ENCODE data around the gene HCST.

The HCST gene

DNA sequence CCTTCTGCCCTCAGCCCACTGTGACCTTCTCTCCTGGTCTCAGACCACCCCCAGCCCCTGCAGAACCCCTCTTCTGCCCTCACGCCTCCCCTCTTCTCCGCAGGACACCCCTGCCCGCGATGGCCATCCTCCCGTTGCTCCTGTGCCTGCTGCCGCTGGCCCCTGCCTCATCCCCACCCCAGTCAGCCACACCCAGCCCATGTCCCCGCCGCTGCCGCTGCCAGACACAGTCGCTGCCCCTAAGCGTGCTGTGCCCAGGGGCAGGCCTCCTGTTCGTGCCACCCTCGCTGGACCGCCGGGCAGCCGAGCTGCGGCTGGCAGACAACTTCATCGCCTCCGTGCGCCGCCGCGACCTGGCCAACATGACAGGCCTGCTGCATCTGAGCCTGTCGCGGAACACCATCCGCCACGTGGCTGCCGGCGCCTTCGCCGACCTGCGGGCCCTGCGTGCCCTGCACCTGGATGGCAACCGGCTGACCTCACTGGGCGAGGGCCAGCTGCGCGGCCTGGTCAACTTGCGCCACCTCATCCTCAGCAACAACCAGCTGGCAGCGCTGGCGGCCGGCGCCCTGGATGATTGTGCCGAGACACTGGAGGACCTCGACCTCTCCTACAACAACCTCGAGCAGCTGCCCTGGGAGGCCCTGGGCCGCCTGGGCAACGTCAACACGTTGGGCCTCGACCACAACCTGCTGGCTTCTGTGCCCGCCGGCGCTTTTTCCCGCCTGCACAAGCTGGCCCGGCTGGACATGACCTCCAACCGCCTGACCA is 37.2 kb downstream of the HCST start:
- DNase-seq = no peak

DNA sequence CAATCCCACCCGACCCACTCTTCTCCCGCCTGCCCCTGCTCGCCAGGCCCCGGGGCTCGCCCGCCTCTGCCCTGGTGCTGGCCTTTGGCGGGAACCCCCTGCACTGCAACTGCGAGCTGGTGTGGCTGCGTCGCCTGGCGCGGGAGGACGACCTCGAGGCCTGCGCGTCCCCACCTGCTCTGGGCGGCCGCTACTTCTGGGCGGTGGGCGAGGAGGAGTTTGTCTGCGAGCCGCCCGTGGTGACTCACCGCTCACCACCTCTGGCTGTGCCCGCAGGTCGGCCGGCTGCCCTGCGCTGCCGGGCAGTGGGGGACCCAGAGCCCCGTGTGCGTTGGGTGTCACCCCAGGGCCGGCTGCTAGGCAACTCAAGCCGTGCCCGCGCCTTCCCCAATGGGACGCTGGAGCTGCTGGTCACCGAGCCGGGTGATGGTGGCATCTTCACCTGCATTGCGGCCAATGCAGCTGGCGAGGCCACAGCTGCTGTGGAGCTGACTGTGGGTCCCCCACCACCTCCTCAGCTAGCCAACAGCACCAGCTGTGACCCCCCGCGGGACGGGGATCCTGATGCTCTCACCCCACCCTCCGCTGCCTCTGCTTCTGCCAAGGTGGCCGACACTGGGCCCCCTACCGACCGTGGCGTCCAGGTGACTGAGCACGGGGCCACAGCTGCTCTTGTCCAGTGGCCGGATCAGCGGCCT is 37.9 kb downstream of the HCST start:
- no peak for DNase-seq

DNA sequence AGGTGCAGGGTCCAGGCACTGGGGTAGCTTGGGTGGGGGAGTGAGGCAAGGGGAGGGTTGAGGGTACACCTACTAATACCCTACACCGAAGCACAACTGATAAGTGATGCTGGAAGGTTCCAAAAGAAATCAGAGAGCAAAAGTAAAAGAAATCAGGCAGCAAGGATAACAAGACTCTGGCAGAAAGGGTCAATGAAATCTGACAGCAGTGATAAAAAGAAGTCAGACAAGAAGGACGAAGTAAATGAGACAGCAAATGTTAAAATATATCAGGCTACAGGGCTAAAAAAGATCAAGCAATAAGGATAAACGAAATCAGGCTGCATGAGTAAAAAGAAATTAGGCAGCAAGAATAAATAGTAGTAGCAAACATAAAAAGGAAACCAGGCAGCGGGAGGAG is 38.5 kb downstream of the HCST start:
- DNase-seq = no peak

DNA sequence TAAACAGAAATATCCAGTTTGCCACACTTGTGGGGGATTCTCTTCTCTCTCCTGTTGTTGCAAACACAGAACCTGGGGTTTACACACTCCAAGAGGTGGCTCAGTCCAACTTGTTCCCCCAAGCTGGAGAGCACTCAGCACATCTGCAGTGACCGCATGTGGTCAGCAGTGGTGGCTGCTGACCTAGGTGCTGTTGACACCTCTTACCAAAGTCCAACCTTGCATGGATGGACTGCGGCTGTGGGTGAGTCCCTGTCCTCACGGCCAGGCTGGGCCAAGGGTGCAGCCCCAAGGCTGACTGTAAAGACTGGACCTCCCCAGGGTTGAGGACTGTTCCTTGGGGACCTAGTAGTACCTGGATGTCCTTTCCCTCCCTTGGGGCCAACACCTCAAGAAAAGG is 39.9 kb downstream of the HCST start:
- no peak for DNase-seq

DNA sequence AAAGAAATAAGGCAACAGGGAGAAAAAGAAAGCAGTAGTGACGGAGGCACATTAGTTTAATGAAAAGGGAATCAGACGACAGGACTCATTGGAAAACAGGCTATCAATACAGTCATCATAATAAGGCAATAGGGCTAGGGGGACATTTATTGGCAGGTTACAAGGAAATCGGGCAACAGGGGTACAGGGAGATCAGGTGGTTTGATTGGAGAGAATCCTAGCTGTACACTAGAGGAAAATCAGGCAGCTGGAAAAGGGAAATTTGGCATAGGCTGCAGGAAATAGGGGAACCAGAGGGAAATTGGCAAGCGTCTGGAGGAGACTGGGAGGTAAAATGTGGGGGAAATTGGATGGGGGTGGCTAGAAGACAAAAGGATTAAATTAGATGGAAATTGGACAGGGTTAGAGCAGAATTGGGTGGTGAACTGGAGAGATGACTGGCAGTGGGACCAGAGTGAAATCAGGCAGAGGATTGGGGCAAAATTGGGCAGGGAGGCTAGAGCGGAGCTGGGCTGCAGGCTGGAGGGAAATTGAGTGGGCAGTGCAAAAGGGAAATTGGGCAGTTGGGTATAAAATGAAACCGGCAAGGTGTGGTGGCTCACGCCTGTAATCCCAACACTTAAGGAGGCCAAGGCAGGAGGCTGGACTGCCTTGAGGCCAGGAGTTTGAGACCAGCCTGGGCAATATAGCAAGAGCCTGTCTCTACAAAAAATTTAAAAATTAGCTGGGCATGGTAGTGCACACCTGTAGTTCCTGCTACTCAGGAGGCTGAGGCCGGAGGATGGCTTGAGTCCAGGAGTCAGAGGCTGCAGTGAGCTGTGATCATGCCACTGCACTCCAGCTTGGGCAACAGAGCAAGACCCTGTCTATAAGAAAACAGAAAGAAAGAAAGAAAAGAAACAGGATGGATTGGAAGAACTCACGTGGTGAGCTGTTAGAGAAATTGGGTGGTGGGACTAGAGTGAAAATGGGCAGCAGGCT is 41.3 kb downstream of the HCST start:
- no peak for DNase-seq

DNA sequence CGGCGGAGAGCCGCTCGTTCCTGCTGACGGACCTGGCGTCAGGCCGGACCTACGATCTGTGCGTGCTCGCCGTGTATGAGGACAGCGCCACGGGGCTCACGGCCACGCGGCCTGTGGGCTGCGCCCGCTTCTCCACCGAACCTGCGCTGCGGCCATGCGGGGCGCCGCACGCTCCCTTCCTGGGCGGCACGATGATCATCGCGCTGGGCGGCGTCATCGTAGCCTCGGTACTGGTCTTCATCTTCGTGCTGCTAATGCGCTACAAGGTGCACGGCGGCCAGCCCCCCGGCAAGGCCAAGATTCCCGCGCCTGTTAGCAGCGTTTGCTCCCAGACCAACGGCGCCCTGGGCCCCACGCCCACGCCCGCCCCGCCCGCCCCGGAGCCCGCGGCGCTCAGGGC is 42.2 kb downstream of the HCST start:
- no peak for DNase-seq

DNA sequence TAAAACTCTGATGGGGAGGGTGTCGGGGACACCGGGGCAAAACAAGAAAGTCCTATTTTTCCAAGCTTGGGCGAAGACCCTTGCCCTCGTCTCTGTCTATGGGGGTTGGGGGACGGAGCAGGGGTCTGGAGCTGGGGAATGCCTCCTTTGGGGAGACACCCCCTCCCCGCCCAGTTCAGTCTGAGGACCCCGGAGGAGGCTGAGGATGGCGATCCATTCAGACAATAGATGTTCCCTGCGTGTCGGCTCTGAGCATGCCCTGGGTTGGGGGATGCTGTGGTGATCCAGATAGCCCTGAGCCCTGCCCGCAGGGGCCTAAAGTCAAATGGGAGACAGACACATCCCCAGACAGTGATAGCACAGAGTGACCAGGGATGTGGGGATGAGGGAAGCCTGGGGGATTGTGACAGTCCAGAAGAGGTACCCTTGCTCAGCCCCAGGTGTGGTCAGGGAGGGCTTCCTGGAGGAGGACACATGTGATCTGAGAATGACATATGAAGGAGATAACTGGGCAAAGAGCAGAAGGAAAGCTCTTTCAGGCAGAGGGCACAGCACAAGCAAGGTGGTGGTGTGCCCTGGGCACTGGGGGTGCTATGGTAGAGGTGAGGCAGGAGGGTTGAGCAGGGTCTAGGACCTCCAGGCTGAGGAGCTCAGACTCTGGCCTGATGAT is 42.9 kb downstream of the HCST start:
- DNase-seq = no peak

DNA sequence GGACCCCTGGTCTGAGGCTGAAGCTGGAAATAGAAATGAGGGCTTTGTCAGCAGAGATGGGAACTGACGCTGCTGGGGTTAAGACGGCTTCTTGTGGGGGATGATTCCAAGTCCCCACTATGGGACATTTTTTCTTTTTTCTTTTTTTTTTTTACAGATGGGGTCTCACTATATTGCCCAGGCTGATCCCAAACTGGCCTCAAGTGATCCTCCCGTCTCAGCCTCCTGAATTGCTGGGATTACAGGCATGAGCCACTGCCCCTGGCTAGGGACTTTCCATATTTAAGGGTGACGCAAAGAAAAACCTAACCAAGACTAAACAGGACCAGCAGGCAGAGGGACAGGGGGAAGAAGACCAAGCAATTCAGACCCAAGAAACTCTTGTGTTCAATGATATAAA is 43.9 kb downstream of the HCST start:
- no peak for DNase-seq

DNA sequence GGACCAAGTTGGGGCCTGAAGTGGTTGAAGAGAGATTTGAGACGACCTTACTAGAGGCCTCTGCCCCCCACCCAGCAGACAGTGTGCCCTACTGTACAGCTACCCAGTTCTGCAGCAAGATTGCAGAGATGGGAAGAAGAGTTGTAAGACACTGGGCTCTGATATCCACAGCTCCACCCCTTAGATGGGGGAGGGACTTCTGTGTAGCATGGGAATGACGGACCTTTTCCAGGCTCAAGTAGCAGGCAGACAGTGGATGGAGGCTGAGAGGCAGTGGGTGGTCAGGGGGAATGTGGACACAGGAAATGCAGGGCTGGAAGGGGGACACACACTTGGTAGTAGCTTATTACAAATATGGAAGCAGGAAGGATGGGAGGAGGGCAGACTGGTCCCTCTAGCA is 46.8 kb downstream of the HCST start:
- no peak for DNase-seq
